GM21515 (cell line): ENCODE measurements around the gene LRP3.

Experiments used
- ATAC-seq: cut with Tn5 transposase; IDR thresholded peaks from one replicate; pipeline ENCODE4 v1.9.1; 2021; ENCODE audit not compliant: unreplicated experiment

The LRP3 gene

DNA sequence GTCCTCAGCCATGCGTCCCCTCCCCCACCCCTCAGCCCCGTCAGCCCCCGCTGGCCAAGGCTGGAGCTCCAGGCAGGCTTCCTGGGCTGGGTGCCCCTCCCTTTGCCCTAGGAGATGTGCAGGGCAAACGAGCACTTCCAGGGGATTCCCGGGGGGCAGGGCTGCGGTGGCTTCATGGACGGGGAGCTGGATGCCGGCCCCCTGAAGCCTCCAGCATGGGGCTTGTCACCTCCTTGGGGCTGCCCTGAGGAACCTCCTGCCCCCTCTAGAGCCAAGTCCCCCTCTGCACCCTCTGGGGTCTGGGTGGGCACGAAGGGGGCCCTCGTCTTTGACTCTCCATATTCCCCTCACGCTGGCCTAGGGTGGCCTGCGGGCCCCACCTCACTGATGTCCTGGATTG, 56.9 kb downstream of the LRP3 start:
- no peak for ATAC-seq

GRCh38 chr19:33251526-33252090, 57.5 kb downstream of the LRP3 start:
- no peak for ATAC-seq

GRCh38 chr19:33252418-33252962, 58.4 kb downstream of the LRP3 start:
- no peak for ATAC-seq

GRCh38 chr19:33252971-33253370, 58.8 kb downstream of the LRP3 start:
- no peak for ATAC-seq

GRCh38 chr19:33254245-33254824, 60.2 kb downstream of the LRP3 start:
- ATAC-seq = no peak

DNA sequence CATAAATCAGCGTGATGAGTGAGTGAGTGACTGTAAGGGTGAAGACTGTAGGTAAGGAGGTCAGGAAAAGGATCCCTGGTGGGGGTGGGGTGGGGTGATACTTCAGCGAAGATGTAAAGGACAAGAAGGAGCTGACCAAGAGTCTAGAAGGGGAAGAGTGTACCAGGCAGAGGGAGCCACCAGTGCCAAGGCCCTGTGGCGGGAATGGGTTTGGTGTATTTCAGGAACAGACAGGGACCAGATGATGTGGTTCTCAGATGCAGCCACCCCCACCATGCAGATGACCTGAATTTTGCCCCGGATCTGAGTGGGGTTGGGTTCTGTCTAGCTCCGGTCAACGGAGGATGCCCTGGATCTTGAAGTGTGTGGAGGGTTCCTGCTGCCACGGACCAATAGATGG, 61.7 kb downstream of the LRP3 start:
- no peak for ATAC-seq

GRCh38 chr19:33256261-33256660, 62.1 kb downstream of the LRP3 start:
- no peak for ATAC-seq

GRCh38 chr19:33257828-33258227, 63.7 kb downstream of the LRP3 start:
- ATAC-seq = no peak
